ENCODE data around the gene RAB40C. TPM values are rescaled to one million over a fixed set of nuclear protein-coding genes. Genes with fewer than 3 reads are reported as not detected.

Gene RAB40C
- total RNA-seq, 1 donor = 11.2 TPM

GRCh38 chr16:560701-561412, 29.0 kb upstream of the RAB40C start:
- TF ChIP-seq CTCF (IDR thresholded peaks at IDR 0.05; ENCODE audit: extremely low read depth, low read depth, low read length) = no peak
- no peak overlapping the region for H3K4me2 ChIP-seq (ENCODE audit: insufficient read depth, low read length)
- no peaks in the 10 kb centered on the region for H3K79me2 ChIP-seq (ENCODE audit: insufficient read depth, low read length)
- peak; percentile 89 for DNase-seq (ENCODE audit: insufficient read length, low spot score, missing footprints)
- H3K27me3 ChIP-seq (ENCODE audit: insufficient read depth, low read length) = peaks cover 36% of the 10 kb centered on the region
- no peaks in the 10 kb centered on the region for H3K9me3 ChIP-seq (ENCODE audit: low read depth, low read length)
- H3K4me1 ChIP-seq (ENCODE audit: insufficient read depth, low read length) = no peaks in the 10 kb centered on the region
- H4K20me1 ChIP-seq (ENCODE audit: insufficient read depth, low read length) = peaks cover 3% of the 10 kb centered on the region
- no peaks in the 10 kb centered on the region for H3K36me3 ChIP-seq (ENCODE audit: insufficient read depth, low read length)
- no peak overlapping the region for H2AFZ ChIP-seq (ENCODE audit: low read length)
- H3K4me3 ChIP-seq (ENCODE audit: insufficient read depth, low read length) = no peak overlapping the region
- H3K27ac ChIP-seq (ENCODE audit: low read depth, low read length) = no peak overlapping the region

- H3K36me3 ChIP-seq (ENCODE audit: insufficient read depth, low read length) = no peaks in the 10 kb centered on the region
- H3K79me2 ChIP-seq (ENCODE audit: insufficient read depth, low read length) = no peaks in the 10 kb centered on the region
- DNase-seq (ENCODE audit: insufficient read length, low spot score, missing footprints) = peak; percentile 92
- no peak for TF ChIP-seq CTCF (IDR thresholded peaks at IDR 0.05; ENCODE audit: extremely low read depth, low read depth, low read length)
- H3K4me3 ChIP-seq (ENCODE audit: insufficient read depth, low read length) = no peak overlapping the region
- H3K4me1 ChIP-seq (ENCODE audit: insufficient read depth, low read length) = no peaks in the 10 kb centered on the region
- no peaks in the 10 kb centered on the region for H3K9me3 ChIP-seq (ENCODE audit: low read depth, low read length)
- H4K20me1 ChIP-seq (ENCODE audit: insufficient read depth, low read length) = peaks cover 3% of the 10 kb centered on the region
- no peak overlapping the region for H2AFZ ChIP-seq (ENCODE audit: low read length)
- H3K27me3 ChIP-seq (ENCODE audit: insufficient read depth, low read length) = peaks cover 36% of the 10 kb centered on the region
- no peak overlapping the region for H3K27ac ChIP-seq (ENCODE audit: low read depth, low read length)
- H3K4me2 ChIP-seq (ENCODE audit: insufficient read depth, low read length) = no peak overlapping the region
Observed at GRCh38 chr16:561413-561794, 28.5 kb upstream of the RAB40C start.

GRCh38 chr16:561957-562938, 27.6 kb upstream of the RAB40C start:
- Histone ChIP-seq H3K9me3 (ENCODE audit: low read depth, low read length) (no peaks in the 10 kb centered on the region), H3K4me3 (ENCODE audit: insufficient read depth, low read length) (no peak overlapping the region), H3K27me3 (ENCODE audit: insufficient read depth, low read length) (peaks cover 36% of the 10 kb centered on the region), H3K4me2 (ENCODE audit: insufficient read depth, low read length) (no peak overlapping the region), H3K27ac (ENCODE audit: low read depth, low read length) (no peak overlapping the region), H2AFZ (ENCODE audit: low read length) (no peak overlapping the region), H3K36me3 (ENCODE audit: insufficient read depth, low read length) (no peaks in the 10 kb centered on the region), H4K20me1 (ENCODE audit: insufficient read depth, low read length) (peaks cover 3% of the 10 kb centered on the region), H3K4me1 (ENCODE audit: insufficient read depth, low read length) (no peaks in the 10 kb centered on the region), H3K79me2 (ENCODE audit: insufficient read depth, low read length) (no peaks in the 10 kb centered on the region)
- DNase-seq (ENCODE audit: insufficient read length, low spot score, missing footprints) = no peak
- TF ChIP-seq CTCF (IDR thresholded peaks at IDR 0.05; ENCODE audit: extremely low read depth, low read depth, low read length) = no peak
